ENCODE data around the gene UGT8. TPM values are rescaled to one million over a fixed set of nuclear protein-coding genes. Genes with fewer than 3 reads are reported as not detected.
"Not testable (repeated sequence)": the region's sequence is repeated elsewhere in the genome, so short reads cannot be mapped to it uniquely, and the experiment has no call there.

The UGT8 gene
- total and polyA plus RNA-seq, 4 experiments from 2014 or later: 0.08 to 0.36 (median 0.17) TPM; not detected in 1

DNA sequence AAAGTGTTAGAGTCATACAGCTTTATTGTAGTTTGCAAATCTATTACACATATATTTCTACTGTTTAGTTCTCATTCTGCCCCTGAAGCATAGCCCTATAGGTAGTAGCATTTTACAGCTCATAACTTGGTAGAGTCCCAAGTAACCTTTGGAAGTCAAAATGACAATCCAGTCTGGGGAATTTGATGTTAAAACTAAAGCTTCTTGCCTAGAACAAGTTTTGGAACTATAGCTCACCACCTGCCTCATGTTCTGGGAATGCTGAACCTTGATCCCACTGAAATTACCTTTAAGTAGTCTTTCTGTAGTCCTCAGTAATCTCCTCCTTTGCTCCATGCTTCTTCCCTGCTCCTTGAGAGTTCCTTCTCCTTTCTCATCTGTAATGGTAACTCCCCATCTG lies 8.4 kb downstream of the UGT8 start:
- Histone ChIP-seq H3K27me3 (ENCODE audit: insufficient read depth, low read length) (no peaks in the 10 kb centered on the region), H3K4me1 (ENCODE audit: insufficient read depth, low read length) (no peaks in the 10 kb centered on the region), H3K9me3 (ENCODE audit: control insufficient read depth in 1 of 2, low read length in 2 of 2) (no peaks in the 10 kb centered on the region), H3K36me3 (ENCODE audit: insufficient read depth, low read length) (no peaks in the 10 kb centered on the region), H3K27ac (ENCODE audit: low read depth, low read length) (no peak overlapping the region), H3K4me3 (ENCODE audit: low read length in 2 of 2) (no peak overlapping the region)
- H3K36me3 Mint-ChIP-seq: no peaks in the 10 kb centered on the region
- ChIA-PET CTCF (ENCODE audit: partially characterized antibody) (no interaction called here), POLR2A (ENCODE audit: partially characterized antibody) (no interaction called here)
- DNase-seq: no peak
- H3K9me3 Mint-ChIP-seq: no peaks in the 10 kb centered on the region
- no peak overlapping the region for H3K4me3 Mint-ChIP-seq
- no peak overlapping the region for H3K27ac Mint-ChIP-seq
- no peaks in the 10 kb centered on the region for H3K4me1 Mint-ChIP-seq
- intact Hi-C loops (cut with micrococcal nuclease): no loop called here
- no peaks in the 10 kb centered on the region for H3K27me3 Mint-ChIP-seq

DNA sequence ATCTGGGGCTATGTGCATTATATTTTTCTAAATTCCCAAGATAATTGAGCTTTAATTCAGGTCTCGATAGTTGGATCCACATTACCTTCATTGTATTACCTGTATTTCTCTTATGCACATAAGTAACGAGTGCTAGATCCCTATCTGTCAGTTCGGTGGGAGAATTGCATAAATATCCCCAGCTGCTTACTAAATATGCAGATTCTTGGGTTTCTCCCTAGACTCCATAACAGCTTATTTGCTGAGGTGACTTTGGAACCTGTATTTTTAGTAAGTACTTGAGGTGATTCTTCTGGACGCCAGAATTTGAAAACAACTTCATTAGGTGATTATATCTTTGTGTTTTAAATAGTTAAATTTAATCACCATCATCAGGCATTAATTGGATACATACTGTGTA lies 15.0 kb downstream of the UGT8 start:
- H3K4me1 ChIP-seq (ENCODE audit: insufficient read depth, low read length): no peaks in the 10 kb centered on the region
- no peaks in the 10 kb centered on the region for H3K27me3 Mint-ChIP-seq
- no peaks in the 10 kb centered on the region for H3K9me3 ChIP-seq (ENCODE audit: control insufficient read depth in 1 of 2, low read length in 2 of 2)
- H3K36me3 Mint-ChIP-seq: no peaks in the 10 kb centered on the region
- H3K4me3 ChIP-seq (ENCODE audit: low read length in 2 of 2): no peak overlapping the region
- ChIA-PET CTCF (ENCODE audit: partially characterized antibody) (no interaction called here), POLR2A (ENCODE audit: partially characterized antibody) (no interaction called here)
- H3K27me3 ChIP-seq (ENCODE audit: insufficient read depth, low read length): no peaks in the 10 kb centered on the region
- H3K4me1 Mint-ChIP-seq: no peaks in the 10 kb centered on the region
- H3K9me3 Mint-ChIP-seq: no peaks in the 10 kb centered on the region
- no peak overlapping the region for H3K27ac Mint-ChIP-seq
- intact Hi-C loops (cut with micrococcal nuclease): no loop called here
- no peak overlapping the region for H3K4me3 Mint-ChIP-seq
- no peak for DNase-seq
- H3K27ac ChIP-seq (ENCODE audit: low read depth, low read length): no peak overlapping the region
- no peaks in the 10 kb centered on the region for H3K36me3 ChIP-seq (ENCODE audit: insufficient read depth, low read length)

DNA sequence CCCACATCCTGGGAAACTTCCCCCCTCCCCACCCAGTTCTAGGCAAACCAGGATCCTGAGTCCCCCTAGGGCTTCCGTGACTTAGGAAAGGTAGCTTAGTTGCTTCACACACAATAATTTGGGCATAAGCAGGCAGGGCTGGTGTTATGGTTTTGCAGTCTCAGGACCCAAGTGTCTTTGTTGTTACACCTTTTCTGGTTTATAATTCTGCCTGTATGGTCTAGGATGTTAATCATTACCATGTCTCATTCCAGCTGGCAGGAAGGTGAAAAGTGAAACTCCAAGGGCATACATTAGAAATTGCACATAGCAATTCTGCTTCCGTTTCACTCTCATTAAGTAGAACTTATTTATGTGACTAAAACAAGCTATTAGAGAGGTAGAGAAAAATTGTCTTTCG lies 16.8 kb downstream of the UGT8 start:
- Mint-ChIP-seq H3K27me3 (no peaks in the 10 kb centered on the region), H3K27ac (no peak overlapping the region), H3K4me3 (no peak overlapping the region), H3K36me3 (no peaks in the 10 kb centered on the region), H3K4me1 (no peaks in the 10 kb centered on the region), H3K9me3 (no peaks in the 10 kb centered on the region)
- POLR2A ChIA-PET (ENCODE audit: partially characterized antibody): no interaction called here
- H3K27me3 ChIP-seq (ENCODE audit: insufficient read depth, low read length): no peaks in the 10 kb centered on the region
- CTCF ChIA-PET (ENCODE audit: partially characterized antibody): no interaction called here
- H3K27ac ChIP-seq (ENCODE audit: low read depth, low read length): no peak overlapping the region
- no peaks in the 10 kb centered on the region for H3K36me3 ChIP-seq (ENCODE audit: insufficient read depth, low read length)
- intact Hi-C loops (cut with micrococcal nuclease): no loop called here
- no peaks in the 10 kb centered on the region for H3K9me3 ChIP-seq (ENCODE audit: control insufficient read depth in 1 of 2, low read length in 2 of 2)
- no peak for DNase-seq
- H3K4me3 ChIP-seq (ENCODE audit: low read length in 2 of 2): no peak overlapping the region
- H3K4me1 ChIP-seq (ENCODE audit: insufficient read depth, low read length): no peaks in the 10 kb centered on the region

DNA sequence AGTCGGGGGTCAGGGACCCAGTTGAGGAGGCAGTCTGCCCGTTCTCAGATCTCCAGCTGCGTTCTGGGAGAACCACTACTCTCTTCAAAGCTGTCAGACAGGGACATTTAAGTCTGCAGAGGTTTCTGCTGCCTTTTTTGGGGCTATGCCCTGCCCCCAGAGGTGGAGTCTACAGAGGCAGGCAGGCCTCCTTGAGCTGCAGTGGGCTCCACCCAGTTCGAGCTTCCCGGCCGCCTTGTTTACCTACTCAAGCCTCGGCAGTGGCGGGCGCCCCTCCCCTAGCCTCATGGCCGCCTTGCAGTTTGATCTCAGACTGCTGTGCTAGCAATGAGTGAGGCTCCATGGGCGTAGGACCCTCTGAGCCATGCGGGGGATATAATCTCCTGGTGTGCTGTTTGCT lies 17.4 kb downstream of the UGT8 start:
- H3K36me3 Mint-ChIP-seq; H3K36me3 ChIP-seq (ENCODE audit: insufficient read depth, low read length); H3K27ac ChIP-seq (ENCODE audit: low read depth, low read length); H3K9me3 ChIP-seq (ENCODE audit: control insufficient read depth in 1 of 2, low read length in 2 of 2); H3K27me3 Mint-ChIP-seq; H3K27me3 ChIP-seq (ENCODE audit: insufficient read depth, low read length); H3K4me1 Mint-ChIP-seq; H3K27ac Mint-ChIP-seq; H3K9me3 Mint-ChIP-seq; intact Hi-C loops (cut with micrococcal nuclease); POLR2A ChIA-PET (ENCODE audit: partially characterized antibody); H3K4me1 ChIP-seq (ENCODE audit: insufficient read depth, low read length); CTCF ChIA-PET (ENCODE audit: partially characterized antibody); H3K4me3 ChIP-seq (ENCODE audit: low read length in 2 of 2); DNase-seq; H3K4me3 Mint-ChIP-seq: not testable (repeated sequence)

DNA sequence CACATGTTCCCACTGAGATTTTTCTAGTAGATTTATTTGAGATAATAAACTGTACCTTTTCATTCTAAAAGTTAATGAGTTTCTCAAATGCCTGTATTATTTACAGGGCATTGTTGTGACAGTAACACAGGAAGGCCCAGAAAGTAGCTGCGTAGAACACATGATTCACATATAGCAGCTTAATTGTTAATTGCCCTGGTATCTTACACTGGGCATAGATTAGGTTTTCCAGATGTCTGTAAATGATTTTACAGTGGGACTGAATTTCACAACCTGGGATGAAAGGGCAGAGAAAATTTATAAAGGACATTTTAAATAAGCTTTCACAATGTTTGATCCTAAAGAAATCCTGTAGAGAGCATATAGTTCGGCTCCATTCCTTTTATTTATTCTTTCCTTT lies 27.6 kb downstream of the UGT8 start:
- H3K4me1 ChIP-seq (ENCODE audit: insufficient read depth, low read length): no peaks in the 10 kb centered on the region
- H3K9me3 Mint-ChIP-seq: peaks cover 0 to 2% (median 0%) of the 10 kb centered on the region in 8 donors
- DNase-seq: no peak
- H3K36me3 Mint-ChIP-seq: no peaks in the 10 kb centered on the region
- no peaks in the 10 kb centered on the region for H3K36me3 ChIP-seq (ENCODE audit: insufficient read depth, low read length)
- H3K9me3 ChIP-seq (ENCODE audit: control insufficient read depth in 1 of 2, low read length in 2 of 2): no peaks in the 10 kb centered on the region
- H3K4me3 Mint-ChIP-seq: no peak overlapping the region
- ChIA-PET POLR2A (ENCODE audit: partially characterized antibody) (no interaction called here), CTCF (ENCODE audit: partially characterized antibody) (no interaction called here)
- H3K27me3 ChIP-seq (ENCODE audit: insufficient read depth, low read length): no peaks in the 10 kb centered on the region
- H3K4me1 Mint-ChIP-seq: no peaks in the 10 kb centered on the region
- no peak overlapping the region for H3K27ac ChIP-seq (ENCODE audit: low read depth, low read length)
- no peaks in the 10 kb centered on the region for H3K27me3 Mint-ChIP-seq
- no peak overlapping the region for H3K27ac Mint-ChIP-seq
- intact Hi-C loops (cut with micrococcal nuclease): no loop called here
- no peak overlapping the region for H3K4me3 ChIP-seq (ENCODE audit: low read length in 2 of 2)

DNA sequence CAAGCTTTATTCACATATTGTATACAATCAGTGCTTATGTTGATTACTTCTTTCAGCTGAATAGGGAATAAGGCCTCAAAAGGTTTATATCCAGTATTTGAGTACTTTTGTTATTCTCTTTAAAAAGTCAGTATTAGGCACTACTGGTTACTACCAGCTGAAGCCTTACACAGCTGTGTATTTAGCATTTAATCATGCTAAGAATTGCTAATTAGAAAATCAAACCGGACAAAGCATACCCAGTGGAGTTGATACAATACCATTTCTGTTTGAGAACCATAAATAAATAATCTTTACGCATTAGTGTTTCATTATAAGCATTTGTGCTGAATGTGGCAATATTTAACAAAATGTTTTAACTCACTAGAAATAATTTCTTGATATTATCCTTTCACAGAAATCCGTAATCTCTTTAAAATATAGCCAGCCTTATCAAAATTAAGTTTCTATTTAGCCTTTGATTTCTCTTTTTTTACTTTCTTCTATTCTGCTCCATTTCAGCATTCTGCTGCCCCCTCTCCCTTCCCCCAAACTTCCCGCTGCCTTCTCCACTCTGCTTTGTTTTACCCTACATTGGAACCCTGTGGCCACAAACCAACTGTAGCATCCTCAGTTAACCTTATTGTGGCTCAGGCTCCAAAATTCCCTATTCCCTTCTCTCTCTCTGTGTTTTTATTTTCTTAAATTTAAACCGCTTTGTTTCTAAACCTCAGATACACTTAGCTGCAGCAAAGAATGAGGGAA lies 37.8 kb downstream of the UGT8 start:
- no peak for DNase-seq
- intact Hi-C loops (cut with micrococcal nuclease): no loop called here
- peaks cover 0 to 3% of the 10 kb centered on the region in 2 donors for H3K27me3 Mint-ChIP-seq
- no peak overlapping the region for H3K27ac ChIP-seq (ENCODE audit: low read depth, low read length)
- ChIA-PET CTCF (ENCODE audit: partially characterized antibody) (no interaction called here), POLR2A (ENCODE audit: partially characterized antibody) (no interaction called here)
- H3K9me3 ChIP-seq (ENCODE audit: control insufficient read depth in 1 of 2, low read length in 2 of 2): no peaks in the 10 kb centered on the region
- no peaks in the 10 kb centered on the region for H3K9me3 Mint-ChIP-seq
- H3K36me3 ChIP-seq (ENCODE audit: insufficient read depth, low read length): no peaks in the 10 kb centered on the region
- H3K4me3 ChIP-seq (ENCODE audit: low read length in 2 of 2): no peak overlapping the region
- no peaks in the 10 kb centered on the region for H3K27me3 ChIP-seq (ENCODE audit: insufficient read depth, low read length)
- H3K36me3 Mint-ChIP-seq: no peaks in the 10 kb centered on the region
- peak overlapping the region in 1 of 8 donors; percentile 26 for H3K4me3 Mint-ChIP-seq
- H3K4me1 ChIP-seq (ENCODE audit: insufficient read depth, low read length): no peaks in the 10 kb centered on the region
- no peaks in the 10 kb centered on the region for H3K4me1 Mint-ChIP-seq
- H3K27ac Mint-ChIP-seq: no peak overlapping the region

DNA sequence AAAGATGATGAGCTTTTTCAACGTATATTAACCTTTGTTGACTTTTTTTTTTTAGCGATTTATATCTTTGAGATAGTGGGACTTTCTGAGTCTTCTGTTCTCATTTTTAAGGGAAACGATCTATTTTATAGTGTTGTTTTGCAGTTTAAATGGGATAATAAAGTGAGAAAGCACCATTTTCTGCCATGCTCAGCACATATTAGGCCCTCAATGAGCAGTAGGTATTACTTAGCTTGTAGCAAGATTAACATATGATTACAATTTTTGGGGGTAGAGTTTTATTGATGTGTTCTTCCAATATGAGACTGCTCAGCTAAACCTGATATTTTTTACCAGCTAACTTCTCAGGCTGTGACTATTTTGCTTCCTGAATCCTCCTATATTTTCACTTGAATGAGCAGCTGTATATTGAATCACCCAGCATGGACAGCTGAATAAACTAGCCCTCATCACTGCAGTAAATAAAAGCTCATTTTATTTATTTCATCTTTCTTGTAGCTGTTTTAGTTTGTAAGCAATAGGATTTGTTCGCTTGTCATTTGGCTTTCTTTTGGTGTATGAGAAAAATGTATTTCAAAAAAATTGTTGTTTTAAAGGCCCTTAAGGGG lies 43.7 kb downstream of the UGT8 start:
- no peak overlapping the region for H3K4me3 ChIP-seq (ENCODE audit: low read length in 2 of 2)
- Mint-ChIP-seq H3K4me3 (no peak overlapping the region), H3K27me3 (peaks cover 0 to 1% of the 10 kb centered on the region in 2 donors), H3K27ac (no peak overlapping the region), H3K4me1 (no peaks in the 10 kb centered on the region), H3K9me3 (no peaks in the 10 kb centered on the region), H3K36me3 (no peaks in the 10 kb centered on the region)
- no peak for DNase-seq
- H3K4me1 ChIP-seq (ENCODE audit: insufficient read depth, low read length): no peaks in the 10 kb centered on the region
- no peaks in the 10 kb centered on the region for H3K27me3 ChIP-seq (ENCODE audit: insufficient read depth, low read length)
- no peaks in the 10 kb centered on the region for H3K36me3 ChIP-seq (ENCODE audit: insufficient read depth, low read length)
- POLR2A ChIA-PET (ENCODE audit: partially characterized antibody): no interaction called here
- H3K9me3 ChIP-seq (ENCODE audit: control insufficient read depth in 1 of 2, low read length in 2 of 2): no peaks in the 10 kb centered on the region
- CTCF ChIA-PET (ENCODE audit: partially characterized antibody): interaction anchor here (1.6 kb wide), 1 partner anchor 12 kb away, joined by 5 read pairs; no protein-coding TSS in a partner anchor
- H3K27ac ChIP-seq (ENCODE audit: low read depth, low read length): no peak overlapping the region
- intact Hi-C loops (cut with micrococcal nuclease): no loop called here
